Measurements from ENCODE around the gene BIVM.

The BIVM gene

DNA sequence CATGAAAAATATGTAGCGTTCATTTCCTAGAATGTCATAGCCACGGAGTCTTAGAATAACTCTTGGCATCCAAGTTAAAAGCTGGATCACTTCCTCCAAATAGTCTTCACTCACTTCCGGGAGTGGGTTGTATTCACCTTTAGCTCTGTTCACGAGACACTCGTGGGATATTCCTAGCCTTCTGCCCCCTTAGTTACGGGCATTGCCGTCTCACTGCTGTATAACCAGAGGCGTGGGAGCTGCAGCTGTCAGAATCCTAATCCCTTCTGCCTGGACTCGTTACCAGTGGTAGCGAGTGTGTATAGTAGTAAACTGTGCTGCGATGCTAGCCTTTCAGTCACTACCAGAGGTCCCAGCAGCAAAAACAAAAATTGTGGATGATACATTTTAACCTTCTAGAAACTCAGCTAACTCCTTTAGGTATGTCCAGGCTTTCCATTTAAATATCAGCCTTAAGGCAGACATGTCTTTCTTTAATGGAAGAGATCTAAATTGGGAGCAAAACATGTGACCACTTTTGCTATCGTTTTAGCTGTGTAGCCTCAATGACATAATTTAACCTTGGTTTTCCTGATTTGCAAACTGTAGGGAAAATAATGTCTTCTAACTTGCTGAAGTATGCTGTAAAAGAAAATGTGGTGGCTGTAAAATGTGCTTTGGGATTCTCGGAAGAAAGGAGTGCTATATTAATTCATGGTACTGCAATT lies 81.0 kb downstream of the BIVM start:
- no peak for DNase-seq
- Histone ChIP-seq H2BK15ac (replicated peaks; ENCODE audit: low read depth) (no peak overlapping the region), H3K4me1 (ENCODE audit: control insufficient read depth, low read depth, low read length) (no peaks in the 10 kb centered on the region), H3K27ac (ENCODE audit: low read depth, low read length) (no peak overlapping the region), H2BK120ac (ENCODE audit: low read depth, low read length) (no peak overlapping the region), H3K4ac (ENCODE audit: low read depth, low read length) (no peak overlapping the region), H4K5ac (ENCODE audit: low read length) (no peak overlapping the region), H3K79me2 (ENCODE audit: control insufficient read depth, insufficient read depth, low read length) (no peaks in the 10 kb centered on the region), H3K9ac (ENCODE audit: low read length) (no peak overlapping the region), H3K79me1 (ENCODE audit: low read length) (no peaks in the 10 kb centered on the region), H3K56ac (ENCODE audit: low read length) (no peak overlapping the region), H4K8ac (ENCODE audit: low read depth, low read length) (no peak overlapping the region), H3K4me2 (ENCODE audit: low read length) (no peak overlapping the region), H3K23ac (ENCODE audit: low read length) (no peak overlapping the region), H3K36me3 (ENCODE audit: control insufficient read depth, insufficient read depth, low read length) (no peaks in the 10 kb centered on the region), H2AK5ac (ENCODE audit: low read length) (no peak overlapping the region), H3K27me3 (ENCODE audit: insufficient read depth, low read length, poor library complexity) (no peaks in the 10 kb centered on the region), H2BK5ac (ENCODE audit: low read length) (no peak overlapping the region), H3K4me3 (ENCODE audit: low read length) (no peak overlapping the region), H3K18ac (ENCODE audit: low read length) (no peak overlapping the region)
- no CpG with 5 or more reads among the region's 13 CpGs for WGBS (ENCODE audit: extremely low coverage, insufficient coverage, low lambda C conversion rate)

DNA sequence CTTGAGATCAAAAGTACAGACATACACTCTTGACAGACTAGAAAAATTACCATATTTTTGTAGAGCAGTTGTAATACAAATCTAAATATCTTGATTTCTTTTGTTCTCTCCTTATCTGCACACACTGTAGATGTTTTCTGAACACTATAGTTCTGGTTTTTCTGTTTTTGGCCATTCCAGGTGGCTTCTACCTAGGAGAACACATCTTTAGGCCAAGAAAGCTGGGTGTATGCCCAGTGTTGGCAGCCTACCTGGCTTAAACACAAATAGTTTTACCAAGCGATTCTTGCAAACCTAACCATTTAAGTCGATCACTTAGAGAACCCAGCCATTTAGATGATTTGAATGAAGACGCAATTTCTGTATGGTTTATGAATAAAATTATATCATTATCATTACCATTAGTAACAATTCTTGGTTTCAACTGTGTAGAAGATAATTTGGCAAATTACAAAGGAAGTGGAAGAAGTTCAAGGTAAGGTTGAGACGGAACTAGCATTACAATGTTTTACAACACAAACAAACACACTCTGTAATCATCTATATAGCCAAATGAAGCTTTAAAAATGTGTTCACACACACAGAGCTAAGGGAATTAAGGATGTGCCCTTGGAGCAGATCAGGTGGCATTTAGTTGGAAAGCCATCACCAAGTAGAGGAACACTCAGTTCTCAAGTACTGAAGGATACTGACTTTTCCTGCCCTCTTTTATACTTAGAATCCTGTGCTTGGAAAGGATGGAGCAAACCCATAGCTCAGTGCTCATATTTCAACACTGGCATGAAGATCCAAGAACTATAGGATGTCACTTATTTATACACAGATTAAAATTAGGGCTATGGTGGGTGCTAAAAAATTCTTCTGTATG lies 83.1 kb downstream of the BIVM start:
- H2BK5ac ChIP-seq (ENCODE audit: low read length) = no peak overlapping the region
- H3K23ac ChIP-seq (ENCODE audit: low read length) = no peak overlapping the region
- DNase-seq = no peak
- H3K56ac ChIP-seq (ENCODE audit: low read length) = no peak overlapping the region
- H2BK15ac ChIP-seq (replicated peaks; ENCODE audit: low read depth) = no peak overlapping the region
- H3K79me1 ChIP-seq (ENCODE audit: low read length) = no peaks in the 10 kb centered on the region
- no peak overlapping the region for H4K8ac ChIP-seq (ENCODE audit: low read depth, low read length)
- H4K5ac ChIP-seq (ENCODE audit: low read length) = no peak overlapping the region
- no peak overlapping the region for H3K4me2 ChIP-seq (ENCODE audit: low read length)
- no peak overlapping the region for H2BK120ac ChIP-seq (ENCODE audit: low read depth, low read length)
- no peak overlapping the region for H3K18ac ChIP-seq (ENCODE audit: low read length)
- H3K9ac ChIP-seq (ENCODE audit: low read length) = no peak overlapping the region
- H2AK5ac ChIP-seq (ENCODE audit: low read length) = no peak overlapping the region
- no peaks in the 10 kb centered on the region for H3K79me2 ChIP-seq (ENCODE audit: control insufficient read depth, insufficient read depth, low read length)
- no peaks in the 10 kb centered on the region for H3K4me1 ChIP-seq (ENCODE audit: control insufficient read depth, low read depth, low read length)
- H3K36me3 ChIP-seq (ENCODE audit: control insufficient read depth, insufficient read depth, low read length) = no peaks in the 10 kb centered on the region
- H3K4ac ChIP-seq (ENCODE audit: low read depth, low read length) = no peak overlapping the region
- no CpG with 5 or more reads among the region's 4 CpGs for WGBS (ENCODE audit: extremely low coverage, insufficient coverage, low lambda C conversion rate)
- H3K4me3 ChIP-seq (ENCODE audit: low read length) = no peak overlapping the region
- no peaks in the 10 kb centered on the region for H3K27me3 ChIP-seq (ENCODE audit: insufficient read depth, low read length, poor library complexity)
- no peak overlapping the region for H3K27ac ChIP-seq (ENCODE audit: low read depth, low read length)
